DMS53 treated with DMSO at 0.1 percent for 48 hours (cell line): ENCODE measurements around the gene ATG9B.
A peak's percentile ranks its signal among the peaks of the same experiment; 100 is the strongest.

ENCODE experiments used
- DNase-seq: peaks from one replicate; lab custom pipeline; 2025; ENCODE audit not compliant: unreplicated experiment; lab: John Stamatoyannopoulos, UW

ATG9B gene

DNA sequence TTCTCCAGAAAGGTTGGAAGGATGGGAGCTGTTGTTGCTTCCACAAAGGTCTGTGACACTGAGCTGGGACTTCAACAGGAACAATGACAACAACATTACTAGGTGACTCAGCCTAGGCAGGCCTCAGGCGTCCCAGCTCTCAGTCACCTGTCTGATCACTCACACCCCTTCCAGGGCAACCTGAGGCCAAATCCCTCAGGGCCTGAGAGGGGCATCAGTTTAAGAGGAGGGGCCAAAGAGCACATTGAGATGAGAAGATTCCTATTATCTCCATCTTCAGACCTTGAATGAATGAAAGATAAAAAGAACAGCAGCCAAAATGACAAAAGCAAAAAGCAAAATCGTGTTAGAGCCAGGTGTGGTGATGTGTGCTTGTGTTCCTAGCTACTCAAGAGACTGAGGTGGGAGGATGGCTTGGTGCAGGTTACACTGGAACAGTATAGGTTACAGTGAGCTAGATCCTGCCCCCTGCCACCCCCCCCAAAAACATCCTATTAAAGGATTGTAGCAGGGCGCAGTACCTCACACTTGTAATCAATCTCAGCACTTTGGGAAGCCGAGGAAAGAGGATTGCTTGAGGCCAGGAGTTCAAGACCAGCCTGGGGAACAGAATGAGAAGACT, at the start of gene ATG9B:
Gene ATG9B, minus strand, starts transcription at position 60 of the 622 bp plus-strand sequence. CDS start 71 bp downstream, outside the sequence.
- peak; percentile 47 for DNase-seq

DNA sequence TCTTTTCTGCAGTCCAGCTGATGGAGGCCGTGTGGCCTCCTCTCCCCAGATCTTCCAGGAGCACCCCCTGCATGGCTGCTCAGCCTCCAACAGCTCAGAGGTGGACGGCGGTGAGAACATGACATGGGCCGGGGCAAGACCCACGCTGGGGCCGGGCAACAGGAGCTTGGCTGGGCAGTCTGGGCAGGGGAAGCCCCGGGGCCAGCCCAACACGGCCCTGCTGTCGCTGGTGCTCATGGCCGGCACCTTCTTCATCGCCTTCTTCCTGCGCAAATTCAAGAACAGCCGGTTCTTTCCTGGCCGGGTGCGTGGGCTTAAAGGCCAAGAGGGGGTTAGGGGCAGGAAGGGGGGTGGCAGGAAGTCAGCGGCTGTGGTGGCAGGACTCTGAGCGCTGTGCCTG, 49.7 kb upstream of the ATG9B start:
- DNase-seq: no peak

DNA sequence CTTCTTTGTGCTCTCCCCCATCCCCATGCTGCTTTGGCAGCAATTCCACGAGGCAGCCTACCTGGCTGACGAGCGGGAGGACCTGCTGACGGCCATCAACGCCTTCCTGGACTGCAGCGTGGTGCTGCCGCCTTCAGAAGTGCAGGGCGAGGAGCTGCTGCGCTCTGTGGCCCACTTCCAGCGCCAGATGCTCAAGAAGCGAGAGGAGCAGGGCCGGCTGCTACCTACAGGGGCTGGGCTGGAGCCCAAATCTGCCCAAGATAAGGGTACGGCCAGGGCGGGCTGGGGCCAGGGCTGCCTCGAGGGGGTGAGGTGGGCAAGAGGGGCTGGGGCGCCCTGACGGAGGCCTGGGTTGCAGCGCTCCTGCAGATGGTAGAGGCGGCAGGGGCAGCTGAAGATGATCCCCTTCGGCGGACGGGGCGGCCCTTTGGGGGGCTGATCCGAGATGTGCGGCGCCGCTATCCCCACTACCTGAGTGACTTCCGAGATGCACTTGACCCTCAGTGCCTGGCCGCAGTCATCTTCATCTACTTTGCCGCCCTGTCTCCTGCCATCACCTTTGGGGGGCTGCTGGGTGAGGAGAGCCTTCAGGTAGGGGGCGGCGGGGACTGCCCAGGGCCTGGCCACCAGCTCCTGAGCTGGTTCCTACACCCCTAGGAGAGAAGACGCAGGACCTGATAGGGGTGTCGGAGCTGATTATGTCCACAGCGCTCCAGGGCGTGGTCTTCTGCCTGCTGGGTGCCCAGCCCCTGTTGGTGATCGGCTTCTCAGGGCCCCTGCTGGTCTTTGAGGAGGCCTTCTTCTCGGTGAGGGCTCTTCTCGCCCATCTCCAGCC, 47.0 kb upstream of the ATG9B start:
- no peak for DNase-seq

GRCh38 chr7:151070574-151070960, 46.3 kb upstream of the ATG9B start:
- DNase-seq: no peak

GRCh38 chr7:151069841-151070573, 45.7 kb upstream of the ATG9B start:
- DNase-seq: no peak

- no peak for DNase-seq
Observed at GRCh38 chr7:151068069-151068773, 43.9 kb upstream of the ATG9B start.

DNA sequence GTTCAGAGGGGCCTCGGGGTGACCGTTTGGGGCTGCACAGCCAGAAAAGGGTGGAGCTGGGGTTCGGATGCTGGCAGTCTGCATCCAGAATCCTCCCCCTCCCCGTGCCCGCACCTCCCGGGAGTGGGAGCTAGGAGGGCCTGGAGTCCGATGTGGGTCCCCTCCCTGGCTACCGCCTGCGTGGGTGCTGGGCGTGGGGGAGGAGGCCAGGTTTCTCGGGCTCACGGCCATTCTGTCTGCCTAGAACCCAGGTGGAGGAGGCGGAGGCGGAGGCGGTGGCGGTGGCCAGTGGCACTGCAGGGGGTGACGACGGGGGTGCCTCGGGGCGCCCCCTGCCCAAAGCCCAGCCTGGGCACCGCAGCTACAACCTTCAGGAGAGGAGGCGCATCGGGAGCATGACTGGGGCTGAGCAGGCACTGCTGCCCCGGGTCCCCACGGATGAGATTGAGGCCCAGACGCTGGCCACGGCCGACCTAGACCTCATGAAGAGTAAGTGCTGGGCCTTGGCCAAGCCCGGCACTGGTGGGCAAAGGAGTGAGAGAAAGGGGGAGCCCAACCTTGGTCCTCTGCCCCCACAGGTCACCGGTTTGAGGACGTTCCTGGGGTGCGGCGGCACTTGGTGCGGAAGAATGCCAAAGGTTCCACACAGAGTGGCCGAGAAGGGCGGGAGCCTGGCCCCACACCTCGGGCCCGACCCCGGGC, 42.1 kb upstream of the ATG9B start:
- DNase-seq: no peak

DNA sequence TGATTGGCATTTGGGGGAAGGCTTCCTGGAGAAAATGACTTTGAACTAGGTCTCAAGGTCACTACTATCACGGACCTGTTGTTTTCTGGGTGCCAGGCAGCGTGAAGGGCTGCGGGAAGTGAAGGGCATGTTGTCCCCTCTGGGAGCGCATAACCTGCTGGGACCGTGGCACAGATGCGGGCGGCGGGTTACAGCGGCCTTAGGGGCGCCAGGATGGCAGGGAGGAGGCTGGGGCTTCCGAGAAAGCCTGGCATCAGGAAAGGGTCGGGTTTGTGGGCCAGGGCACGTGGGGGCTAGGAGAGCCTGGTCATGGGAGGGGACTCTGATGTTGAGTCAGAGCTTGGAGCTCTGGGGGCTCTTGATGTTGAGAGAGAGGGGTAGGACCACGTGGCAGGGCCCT, 41.2 kb upstream of the ATG9B start:
- DNase-seq: no peak

GRCh38 chr7:151064993-151065392, 40.7 kb upstream of the ATG9B start:
- DNase-seq: no peak

DNA sequence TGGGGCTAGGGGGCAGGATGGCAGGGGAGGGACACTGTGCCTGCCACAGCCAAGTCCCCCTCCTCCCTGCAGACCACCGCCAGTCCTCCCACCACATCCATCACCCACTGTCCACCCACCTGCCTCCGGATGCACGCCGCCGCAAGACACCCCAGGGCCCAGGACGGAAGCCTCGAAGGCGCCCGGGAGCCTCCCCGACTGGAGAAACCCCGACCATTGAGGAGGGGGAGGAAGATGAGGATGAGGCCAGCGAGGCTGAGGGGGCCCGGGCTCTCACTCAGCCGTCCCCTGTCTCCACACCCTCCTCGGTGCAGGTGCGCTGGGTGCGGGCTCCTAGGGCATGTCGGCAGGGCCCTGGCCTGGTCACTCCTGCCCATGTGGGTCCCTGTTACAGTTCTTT, 40.2 kb upstream of the ATG9B start:
- no peak for DNase-seq

DNA sequence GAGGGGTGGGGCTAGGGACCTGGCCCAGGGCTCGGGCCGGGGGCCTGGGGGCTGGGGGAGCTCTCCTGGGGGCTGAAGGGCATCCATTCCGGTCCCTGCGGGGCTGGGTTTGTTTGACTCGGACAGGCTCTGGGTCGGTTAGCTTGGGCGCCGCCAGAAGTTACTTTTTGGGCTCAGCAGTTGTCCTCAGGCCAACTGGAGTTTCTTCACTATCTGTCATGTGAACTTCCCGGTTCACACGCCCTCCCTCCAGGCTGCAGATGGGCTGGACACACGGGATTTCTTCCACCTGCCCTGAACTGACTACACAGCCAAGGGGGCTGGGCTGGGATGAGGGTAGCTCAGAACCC, 38.9 kb upstream of the ATG9B start:
- peak; percentile 19 for DNase-seq

GRCh38 chr7:151062399-151063211, 38.3 kb upstream of the ATG9B start:
- peak; percentile 96 for DNase-seq

GRCh38 chr7:151062111-151062398, 37.8 kb upstream of the ATG9B start:
- no peak for DNase-seq

DNA sequence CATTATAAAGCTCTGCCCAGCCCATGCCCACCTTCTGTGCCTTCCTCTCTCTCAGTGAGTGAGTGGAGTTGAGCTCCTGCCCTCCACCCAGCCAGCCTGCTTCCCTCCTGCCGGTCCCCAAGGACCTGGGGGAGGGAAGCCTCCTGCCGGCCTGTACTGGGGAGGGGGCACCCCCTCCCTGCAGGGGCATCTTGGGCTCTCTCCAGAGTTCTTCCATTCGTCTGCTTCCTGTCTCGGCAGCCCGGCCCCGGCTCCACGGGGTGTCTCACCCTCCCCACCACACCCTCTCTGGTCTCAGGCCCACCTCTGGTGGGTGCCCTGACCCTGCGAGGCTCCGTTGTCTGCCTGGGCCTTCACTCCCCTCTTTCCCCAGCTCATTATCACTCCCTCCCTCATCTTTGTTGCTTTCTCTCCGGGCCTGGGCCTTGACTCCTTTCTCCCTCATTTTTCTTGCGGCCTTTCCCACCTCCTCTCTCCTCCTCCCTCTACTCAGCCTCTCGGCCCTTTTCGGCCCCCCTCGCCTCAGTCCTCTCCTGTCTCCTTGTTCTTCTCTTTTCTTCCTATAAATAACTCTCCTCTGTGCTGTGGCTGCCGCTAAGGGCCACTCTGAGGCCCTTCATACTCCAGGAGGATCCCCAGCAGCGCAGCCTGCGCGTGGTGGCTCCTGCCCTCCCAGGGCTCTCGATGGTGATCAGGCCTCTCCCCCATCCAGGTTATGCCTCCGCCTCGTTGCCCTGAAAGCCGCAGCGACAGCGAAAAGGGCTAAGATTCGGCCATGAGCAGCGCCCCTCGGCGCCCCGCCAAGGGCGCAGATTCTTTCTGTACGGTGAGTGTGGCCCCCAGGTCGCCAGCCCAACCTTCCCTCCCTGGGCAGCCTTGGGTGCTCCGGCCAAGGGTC, 37.2 kb upstream of the ATG9B start:
- DNase-seq: no peak

- no peak for DNase-seq
Observed at GRCh38 chr7:151060416-151061212, 36.3 kb upstream of the ATG9B start.

GRCh38 chr7:151060113-151060415, 35.8 kb upstream of the ATG9B start:
- no peak for DNase-seq

DNA sequence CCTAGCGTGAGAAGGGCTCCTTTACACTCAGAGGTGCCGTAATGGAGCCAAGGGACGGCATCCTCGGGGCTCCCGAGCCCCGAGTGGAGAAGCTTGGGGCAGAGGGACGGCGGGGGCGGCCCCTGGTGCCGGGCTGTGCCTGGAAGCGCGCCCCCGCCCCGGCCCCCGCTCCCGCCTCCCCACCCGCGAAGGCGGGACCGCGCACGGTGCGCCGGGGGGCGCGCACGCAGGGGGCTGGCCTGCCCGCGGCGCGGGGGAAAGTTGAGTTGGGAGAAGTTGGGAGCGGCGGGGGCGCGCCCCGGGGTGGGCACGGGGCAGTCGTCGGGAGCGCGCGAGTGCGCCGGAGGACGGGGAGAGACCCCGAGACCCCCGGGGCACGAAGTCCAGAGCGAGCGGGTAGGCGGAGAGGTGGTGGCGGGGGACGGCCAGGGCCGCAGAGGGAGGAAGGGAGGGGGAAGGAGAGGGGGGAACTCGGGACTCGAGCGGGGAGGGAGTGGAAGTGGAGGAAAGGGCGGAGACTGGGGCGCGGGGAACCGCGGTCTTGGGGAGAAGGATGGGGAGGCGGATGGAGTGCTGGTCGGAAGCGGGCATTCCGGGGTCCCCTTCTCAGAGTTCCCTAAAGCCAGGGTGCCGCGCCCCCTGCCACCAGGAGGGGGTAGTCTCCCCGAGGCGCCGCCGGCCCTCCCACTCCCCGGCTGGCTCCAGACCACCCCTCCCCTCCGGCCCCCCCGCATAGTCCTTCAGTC, 35.2 kb upstream of the ATG9B start, which contains the start of gene SLC4A2:
Gene SLC4A2, plus strand, starts transcription at position 223 of the 746 bp plus-strand sequence. CDS start 2,399 bp downstream, outside the sequence.
- peak; percentile 54 for DNase-seq
